ENCODE measurements around the gene TMEM131L.
"Not testable (repeated sequence)": the region's sequence is repeated elsewhere in the genome, so short reads cannot be mapped to it uniquely, and the experiment has no call there.

The TMEM131L gene

GRCh38 chr4:153548907-153549306 is 82.7 kb downstream of the TMEM131L start:
- DNase-seq, result not testable (repeated sequence)

- no peak for DNase-seq
These were observed 83.2 kb downstream of the TMEM131L start for GRCh38 chr4:153549405-153549804.

GRCh38 chr4:153553155-153553818 is 87.1 kb downstream of the TMEM131L start:
- no peak for DNase-seq

GRCh38 chr4:153553819-153554170 is 87.6 kb downstream of the TMEM131L start:
- no peak for DNase-seq

GRCh38 chr4:153555730-153556434 is 89.7 kb downstream of the TMEM131L start:
- DNase-seq, result no peak

GRCh38 chr4:153556435-153556815 is 90.3 kb downstream of the TMEM131L start:
- DNase-seq, result no peak

- DNase-seq, result no peak
These were observed 94.7 kb downstream of the TMEM131L start for GRCh38 chr4:153560908-153561307.

- DNase-seq, result no peak
These were observed 98.7 kb downstream of the TMEM131L start for GRCh38 chr4:153564630-153565525.

GRCh38 chr4:153566631-153567150 is 100.5 kb downstream of the TMEM131L start:
- no peak for DNase-seq

GRCh38 chr4:153567660-153568059 is 101.5 kb downstream of the TMEM131L start:
- not testable (repeated sequence) for DNase-seq

GRCh38 chr4:153570228-153570973 is 104.2 kb downstream of the TMEM131L start:
- no peak for DNase-seq

GRCh38 chr4:153571006-153571545 is 104.9 kb downstream of the TMEM131L start:
- no peak for DNase-seq

- no peak for DNase-seq
These were observed 106.4 kb downstream of the TMEM131L start for GRCh38 chr4:153572609-153573008.

- DNase-seq, result no peak
These were observed 107.1 kb downstream of the TMEM131L start for GRCh38 chr4:153573221-153573620.

GRCh38 chr4:153573881-153574802 is 108.0 kb downstream of the TMEM131L start:
- DNase-seq, result peak; percentile 65 to 72

- no peak for DNase-seq
These were observed 110.2 kb downstream of the TMEM131L start for GRCh38 chr4:153576443-153576774.

- no peak for DNase-seq
These were observed 110.9 kb downstream of the TMEM131L start for GRCh38 chr4:153577053-153577452.

- no peak for DNase-seq
These were observed 113.2 kb downstream of the TMEM131L start for GRCh38 chr4:153579410-153579809.

GRCh38 chr4:153579872-153580271 is 113.7 kb downstream of the TMEM131L start:
- DNase-seq, result no peak

- DNase-seq, result no peak
These were observed 117.0 kb downstream of the TMEM131L start for GRCh38 chr4:153582954-153583702.

- no peak for DNase-seq
These were observed 118.9 kb downstream of the TMEM131L start for GRCh38 chr4:153585026-153585425.

All from CD4-positive, alpha-beta T cell treated with Interleukin-1 beta for 1 hour (primary cell).